Tibial nerve (tissue), 4 donors: ENCODE results near the gene TLR3. TPM values are rescaled to one million over a fixed set of nuclear protein-coding genes. Genes with fewer than 3 reads are reported as not detected.
A peak's percentile ranks its signal among the peaks of the same experiment; 100 is the strongest.

Source experiments
- DNase-seq, 2 donors: peaks; one replicate each; pipeline ENCODE4 v3.0.0-alpha.2; 2019; ENCODE audit warnings: low spot score in 2 of 2
- H3K27ac ChIP-seq, 4 donors: fragments of 200-600 bp; sonication (generic) in 3 of 4; one replicate each; pipeline ENCODE4 v1.5.1; 2017 to 2019; ENCODE audit warnings: mild to moderate bottlenecking in 1 of 4
- H3K27me3 ChIP-seq, 2 donors: fragments of 200-600 bp; sonication (generic) in 1 of 2; one replicate each; pipeline versions ENCODE4 v1.5.1 to v1.6.0; 2017 to 2019
- H3K36me3 ChIP-seq, 3 donors: fragments of 200-600 bp; sonication (generic); one replicate each; pipeline ENCODE4 v1.5.1; 2018 to 2019
- H3K4me1 ChIP-seq, 4 donors: fragments of 200-600 bp; sonication (generic) in 3 of 4; one replicate each; pipeline ENCODE4 v1.5.1; 2017 to 2019
- H3K4me3 ChIP-seq, 4 donors: fragments of 200-600 bp; sonication (generic) in 3 of 4; one replicate each; pipeline ENCODE4 v1.5.1; 2017 to 2019; ENCODE audit warnings: mild to moderate bottlenecking in 1 of 4, moderate library complexity in 1 of 4
- H3K9me3 ChIP-seq, 4 donors: fragments of 200-600 bp; sonication (generic) in 3 of 4; one replicate each; pipeline ENCODE4 v1.5.1; 2017 to 2019
- CTCF ChIP-seq, 5 experiments: fragments of 200-600 bp in 3 of 5; fragments of 450-650 bp in 2 of 5; sonication (generic) in 3 of 5; IDR thresholded peaks; one replicate each; pipeline ENCODE4 v1.5.1; 2016 to 2019; ENCODE audit warnings: antibody characterized with exemption in 5 of 5, mild to moderate bottlenecking in 3 of 5, moderate library complexity in 2 of 5
- EP300 ChIP-seq, 2 donors: sonication (generic); formaldehyde crosslinking; IDR thresholded peaks; one replicate each; pipeline ENCODE4 v1.6.1; 2017; ENCODE audit warnings: antibody characterized with exemption in 2 of 2, mild to moderate bottlenecking in 1 of 2
- POLR2A ChIP-seq, 2 donors: fragments of 450-650 bp; IDR thresholded peaks; one replicate each; pipeline ENCODE4 v1.6.1; 2017; ENCODE audit warnings: antibody characterized with exemption in 2 of 2, mild to moderate bottlenecking in 2 of 2, moderate library complexity in 2 of 2
- WGBS, 2 donors: methylation state at CpG; one replicate each; pipeline ENCODE4 v1.1.5; 2018; 5-methylcytosine and 5-hydroxymethylcytosine counted together
- total RNA-seq, 4 donors: library from RNA; depleted of rRNA; stranded (reverse); fragments of >200 nt; gene quantifications; one replicate each; pipeline ENCODE4 v1.1.0, GENCODE V29; 2016

TLR3 gene
- total RNA-seq, 4 donors from 2014 or later: 3.9 to 13.3 (median 6.0) TPM

- no peaks in the 10 kb centered on the region for H3K27me3 ChIP-seq
- H3K27ac ChIP-seq: no peak overlapping the region
- TF ChIP-seq CTCF (IDR thresholded peaks at IDR 0.05) (no peak), POLR2A (IDR thresholded peaks at IDR 0.05) (no peak), EP300 (IDR thresholded peaks at IDR 0.05) (no peak)
- no peaks in the 10 kb centered on the region for H3K9me3 ChIP-seq
- no peaks in the 10 kb centered on the region for H3K4me1 ChIP-seq
- WGBS, 2 donors: 78 to 80% methylated on average over 9 of the region's 9 CpGs
- no peaks in the 10 kb centered on the region for H3K36me3 ChIP-seq
- no peak for DNase-seq
- no peak overlapping the region for H3K4me3 ChIP-seq
These were observed 27.8 kb downstream of the TLR3 start for GRCh38 chr4:186096681-186097165.

- TF ChIP-seq CTCF (IDR thresholded peaks at IDR 0.05): no peak
- no peak for TF ChIP-seq POLR2A (IDR thresholded peaks at IDR 0.05)
- TF ChIP-seq EP300 (IDR thresholded peaks at IDR 0.05): no peak
- Histone ChIP-seq H3K27me3 (no peaks in the 10 kb centered on the region), H3K36me3 (no peaks in the 10 kb centered on the region), H3K27ac (no peak overlapping the region), H3K4me3 (no peak overlapping the region), H3K4me1 (no peaks in the 10 kb centered on the region), H3K9me3 (no peaks in the 10 kb centered on the region)
- DNase-seq: no peak
- WGBS, 2 donors: 40 to 62% methylated on average over 5 of the region's 5 CpGs
These were observed 28.4 kb downstream of the TLR3 start for GRCh38 chr4:186097386-186097785.

DNA sequence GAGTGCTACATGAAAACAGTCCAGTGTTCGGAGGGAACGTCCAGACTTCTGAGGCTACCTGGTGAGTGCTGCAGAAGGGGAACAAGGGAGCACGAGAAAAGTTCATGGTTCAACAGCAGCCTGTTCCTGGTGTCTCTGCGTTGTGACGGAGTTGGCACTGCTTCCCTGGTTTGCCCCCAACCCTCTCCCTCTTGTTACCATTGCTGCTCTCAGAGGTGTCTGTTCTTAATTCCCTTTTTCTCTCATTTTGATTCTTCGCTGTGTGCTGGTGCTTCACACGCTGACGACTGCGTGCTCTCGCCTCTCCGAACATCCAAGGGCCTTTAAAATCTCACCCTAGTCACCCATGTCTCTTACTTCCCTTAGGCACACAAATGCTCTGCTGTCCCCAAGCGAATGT, 34.0 kb downstream of the TLR3 start:
- Histone ChIP-seq H3K4me1 (peaks cover 0 to 17% (median 10%) of the 10 kb centered on the region in 4 donors), H3K27me3 (peaks cover 0 to 19% of the 10 kb centered on the region in 2 donors), H3K4me3 (no peak overlapping the region), H3K27ac (no peak overlapping the region), H3K9me3 (no peaks in the 10 kb centered on the region), H3K36me3 (no peaks in the 10 kb centered on the region)
- TF ChIP-seq POLR2A (IDR thresholded peaks at IDR 0.05): no peak
- TF ChIP-seq EP300 (IDR thresholded peaks at IDR 0.05): no peak
- TF ChIP-seq CTCF (IDR thresholded peaks at IDR 0.05): no peak
- WGBS, 2 donors: 94 to 95% methylated on average over 12 of the region's 12 CpGs
- no peak for DNase-seq

DNA sequence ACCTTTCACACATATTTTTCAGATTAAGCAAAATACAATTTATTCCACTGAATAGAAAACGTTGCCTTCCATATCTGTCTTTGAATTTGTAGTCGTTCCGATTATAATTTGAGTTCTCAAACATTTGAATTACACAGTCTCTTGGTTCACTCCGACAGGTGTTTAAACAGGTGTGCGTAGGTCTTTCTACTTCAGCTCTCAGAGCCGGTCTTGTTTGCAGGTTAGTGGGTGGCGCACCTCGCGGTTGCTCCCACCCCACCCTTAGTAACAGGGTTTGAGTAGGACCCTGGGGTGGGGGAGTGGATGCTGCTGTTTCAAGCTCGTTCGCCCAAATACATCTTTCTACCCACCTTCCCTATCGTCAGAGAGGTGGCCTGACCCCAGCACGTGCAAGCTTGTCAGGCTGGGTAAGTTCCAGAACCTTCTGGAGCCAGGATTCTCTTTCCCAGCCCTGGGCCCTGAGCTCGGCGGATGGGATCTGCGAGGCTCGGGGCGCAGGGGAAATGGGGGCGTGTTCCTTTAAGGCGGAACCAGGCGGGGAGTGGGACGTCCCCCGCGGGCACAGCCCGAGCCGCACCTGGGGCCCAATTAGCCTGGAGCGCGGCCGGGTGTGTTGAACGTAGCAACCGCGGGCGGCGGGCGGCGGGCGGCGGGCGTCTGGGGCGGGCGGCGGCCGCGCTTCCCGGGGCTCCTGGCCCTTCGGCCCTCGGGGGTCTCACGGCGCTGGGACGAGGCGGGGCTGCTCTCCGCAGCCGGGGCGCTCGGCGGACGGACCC, 35.3 kb downstream of the TLR3 start, which contains the start of gene FAM149A:
Gene FAM149A (plus strand): TSS at position 591 of the 776 bp plus-strand sequence.
- no peak for TF ChIP-seq POLR2A (IDR thresholded peaks at IDR 0.05)
- no peak for TF ChIP-seq EP300 (IDR thresholded peaks at IDR 0.05)
- TF ChIP-seq CTCF (IDR thresholded peaks at IDR 0.05): no peak
- Histone ChIP-seq H3K4me3 (peak within 1 kb of the TSS; percentile 53 to 61 (median 58)), H3K36me3 (no peaks in the 10 kb centered on the region), H3K27me3 (peaks cover 0 to 19% of the 10 kb centered on the region in 2 donors), H3K9me3 (no peaks in the 10 kb centered on the region), H3K27ac (peak within 1 kb of the TSS in 2 of 4 donors; percentile 52 to 62), H3K4me1 (peaks cover 0 to 17% (median 10%) of the 10 kb centered on the region in 4 donors)
- DNase-seq: no peak
- 30 to 33% methylated on average over 31 to 33 of the region's 57 CpGs for WGBS, 2 donors
